DND-41 (cell line): ENCODE measurements around the gene SYT6.

Source experiments
- ATAC-seq: fragments of 200-7000 bp; cut with Tn5 transposase; 3 replicates; pipeline ENCODE4 v1.9.1; 2021; ENCODE audit warnings: low read depth; ENCODE audit not compliant: insufficient read depth
- DNase-seq: peaks from one replicate; pipeline ENCODE4 v3.0.0-alpha.2; 2020
- H2AFZ ChIP-seq: 2 replicates; pipeline ENCODE4 v1.6.0; 2012; ENCODE audit warnings: low read depth, low read length
- H3K27ac ChIP-seq: 2 replicates; pipeline ENCODE4 v1.5.1; 2012; ENCODE audit warnings: low read length, inconsistent platforms
- H3K27me3 ChIP-seq: fragments of 200-600 bp; sonication (generic); 2 replicates; pipeline ENCODE4 v1.6.0; 2012; ENCODE audit warnings: low read length, mild to moderate bottlenecking, inconsistent platforms; ENCODE audit not compliant: insufficient read depth, poor library complexity
- H3K36me3 ChIP-seq: 2 replicates; pipeline ENCODE4 v1.5.1; 2012; ENCODE audit warnings: low read length, inconsistent platforms; ENCODE audit not compliant: insufficient read depth
- H3K4me1 ChIP-seq: 2 replicates; pipeline ENCODE4 v1.5.1; 2012; ENCODE audit warnings: mild to moderate bottlenecking, low read length; ENCODE audit not compliant: insufficient read depth
- H3K4me2 ChIP-seq: 2 replicates; pipeline ENCODE4 v1.6.0; 2012; ENCODE audit warnings: mild to moderate bottlenecking, moderate library complexity, low read length, inconsistent platforms; ENCODE audit not compliant: insufficient read depth
- H3K4me3 ChIP-seq, 2 experiments: fragments of 200-600 bp in 1 of 2; shearing (Covaris generic) in 1 of 2; 2 replicates each; pipeline ENCODE4 v1.5.1; 2012 to 2016; ENCODE audit warnings: inconsistent platforms in 2 of 2, low read length in 2 of 2, mild to moderate bottlenecking in 2 of 2, low read depth in 1 of 2, moderate library complexity in 1 of 2
- H3K79me2 ChIP-seq: 2 replicates; pipeline ENCODE4 v1.6.0; 2012; ENCODE audit warnings: low read length, inconsistent platforms; ENCODE audit not compliant: insufficient read depth
- H3K9ac ChIP-seq: 2 replicates; pipeline ENCODE4 v1.6.0; 2012; ENCODE audit warnings: low read depth, mild to moderate bottlenecking, inconsistent platforms, low read length, moderate library complexity
- H3K9me3 ChIP-seq: 2 replicates; pipeline ENCODE4 v1.5.1; 2012; ENCODE audit warnings: low read length, moderate library complexity, mild to moderate bottlenecking, inconsistent platforms; ENCODE audit not compliant: insufficient read depth, severe bottlenecking
- H4K20me1 ChIP-seq: 2 replicates; pipeline ENCODE4 v1.6.0; 2012; ENCODE audit warnings: low read length; ENCODE audit not compliant: insufficient read depth
- CTCF ChIP-seq: IDR thresholded peaks from 2 replicates; pipeline ENCODE4 v1.5.1; 2012; ENCODE audit warnings: borderline replicate concordance, low read length, moderate library complexity, mild to moderate bottlenecking; ENCODE audit not compliant: poor library complexity, severe bottlenecking; ENCODE audit errors: extremely low read depth
- EZH2 ChIP-seq: IDR thresholded peaks from 3 replicates; pipeline ENCODE4 v1.6.1; 2012; ENCODE audit warnings: borderline replicate concordance, low read depth, mild to moderate bottlenecking, moderate library complexity, low read length, inconsistent platforms; ENCODE audit not compliant: severe bottlenecking

The SYT6 gene

GRCh38 chr1:114153261-114154145 lies at the start of gene SYT6:
SYT6 (minus strand) TSS chr1:114153869; CDS start chr1:114153772, 97 bp downstream.
- H4K20me1 ChIP-seq = no peaks in the 10 kb centered on the region
- H3K36me3 ChIP-seq = no peaks in the 10 kb centered on the region
- DNase-seq (no peak), ATAC-seq (no peak)
- no peak within 1 kb of the TSS for H2AFZ ChIP-seq
- H3K27me3 ChIP-seq = no peaks in the 10 kb centered on the region
- H3K9me3 ChIP-seq = no peaks in the 10 kb centered on the region
- H3K4me1 ChIP-seq = no peaks in the 10 kb centered on the region
- TF ChIP-seq EZH2 (no peak), CTCF (no peak)
- no peak within 1 kb of the TSS for H3K4me2 ChIP-seq
- H3K9ac ChIP-seq = no peak within 1 kb of the TSS
- H3K27ac ChIP-seq = no peak within 1 kb of the TSS
- no peak within 1 kb of the TSS for H3K4me3 ChIP-seq
- H3K79me2 ChIP-seq = no peaks in the 10 kb centered on the region

- Histone ChIP-seq H3K27ac (no peak overlapping the region), H3K4me3 (no peak overlapping the region), H4K20me1 (no peaks in the 10 kb centered on the region), H3K9ac (no peak overlapping the region), H2AFZ (no peak overlapping the region), H3K9me3 (no peaks in the 10 kb centered on the region), H3K36me3 (no peaks in the 10 kb centered on the region), H3K4me2 (no peak overlapping the region), H3K4me1 (no peaks in the 10 kb centered on the region), H3K79me2 (no peaks in the 10 kb centered on the region), H3K27me3 (peaks cover 7% of the 10 kb centered on the region)
- DNase-seq (no peak), ATAC-seq (no peak)
- TF ChIP-seq EZH2 = no peak
- TF ChIP-seq CTCF = no peak
These were observed 47.8 kb upstream of the SYT6 start for GRCh38 chr1:114201486-114201885.

GRCh38 chr1:114199017-114199594 lies 45.4 kb upstream of the SYT6 start:
- TF ChIP-seq EZH2 = no peak
- no peak for TF ChIP-seq CTCF

More at GRCh38 chr1:114199017-114199594, 45.4 kb upstream of the SYT6 start:
- Histone ChIP-seq H3K4me2 (no peak overlapping the region), H3K9me3 (no peaks in the 10 kb centered on the region), H3K27ac (no peak overlapping the region), H3K27me3 (peaks cover 7% of the 10 kb centered on the region), H3K36me3 (no peaks in the 10 kb centered on the region), H3K9ac (no peak overlapping the region), H4K20me1 (no peaks in the 10 kb centered on the region), H3K79me2 (no peaks in the 10 kb centered on the region), H3K4me3 (no peak overlapping the region), H3K4me1 (no peaks in the 10 kb centered on the region), H2AFZ (no peak overlapping the region)
- no peak for DNase-seq
- ATAC-seq = no peak
